ENCODE results near the gene PPM1M.

The PPM1M gene

GRCh38 chr3:52223449-52224408 is 21.8 kb upstream of the PPM1M start:
- no peak overlapping the region for H3K4me3 ChIP-seq (ENCODE audit: low read depth, low read length)
- in situ Hi-C loops (cut with HindIII; ENCODE audit: low sequenced_read_pairs), result loop anchor here (5.0 kb wide), 1 partner anchor 41 kb away; no protein-coding TSS in a partner anchor
- TF ChIP-seq, protein P1, sequence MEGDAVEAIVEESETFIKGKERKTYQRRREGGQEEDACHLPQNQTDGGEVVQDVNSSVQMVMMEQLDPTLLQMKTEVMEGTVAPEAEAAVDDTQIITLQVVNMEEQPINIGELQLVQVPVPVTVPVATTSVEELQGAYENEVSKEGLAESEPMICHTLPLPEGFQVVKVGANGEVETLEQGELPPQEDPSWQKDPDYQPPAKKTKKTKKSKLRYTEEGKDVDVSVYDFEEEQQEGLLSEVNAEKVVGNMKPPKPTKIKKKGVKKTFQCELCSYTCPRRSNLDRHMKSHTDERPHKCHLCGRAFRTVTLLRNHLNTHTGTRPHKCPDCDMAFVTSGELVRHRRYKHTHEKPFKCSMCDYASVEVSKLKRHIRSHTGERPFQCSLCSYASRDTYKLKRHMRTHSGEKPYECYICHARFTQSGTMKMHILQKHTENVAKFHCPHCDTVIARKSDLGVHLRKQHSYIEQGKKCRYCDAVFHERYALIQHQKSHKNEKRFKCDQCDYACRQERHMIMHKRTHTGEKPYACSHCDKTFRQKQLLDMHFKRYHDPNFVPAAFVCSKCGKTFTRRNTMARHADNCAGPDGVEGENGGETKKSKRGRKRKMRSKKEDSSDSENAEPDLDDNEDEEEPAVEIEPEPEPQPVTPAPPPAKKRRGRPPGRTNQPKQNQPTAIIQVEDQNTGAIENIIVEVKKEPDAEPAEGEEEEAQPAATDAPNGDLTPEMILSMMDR (IDR thresholded peaks at IDR 0.05; ENCODE audit: low read depth, low read length, missing control alignments), result no peak
- no peak for DNase-seq (ENCODE audit: low read depth)

- in situ Hi-C loops (cut with HindIII; ENCODE audit: low sequenced_read_pairs), result no loop called here
- no peak for DNase-seq (ENCODE audit: low read depth)
- no peak within 1 kb of the TSS for H3K4me3 ChIP-seq (ENCODE audit: low read depth, low read length)
- TF ChIP-seq, protein P1 (IDR thresholded peaks at IDR 0.05; ENCODE audit: low read depth, low read length, missing control alignments), result no peak
These were observed 19.9 kb upstream of the PPM1M start, which contains the start of gene TLR9 for GRCh38 chr3:52225452-52226228. Gene TLR9 (minus strand): TSS chr3:52225645. CDS start chr3:52225529, 116 bp downstream.

DNA sequence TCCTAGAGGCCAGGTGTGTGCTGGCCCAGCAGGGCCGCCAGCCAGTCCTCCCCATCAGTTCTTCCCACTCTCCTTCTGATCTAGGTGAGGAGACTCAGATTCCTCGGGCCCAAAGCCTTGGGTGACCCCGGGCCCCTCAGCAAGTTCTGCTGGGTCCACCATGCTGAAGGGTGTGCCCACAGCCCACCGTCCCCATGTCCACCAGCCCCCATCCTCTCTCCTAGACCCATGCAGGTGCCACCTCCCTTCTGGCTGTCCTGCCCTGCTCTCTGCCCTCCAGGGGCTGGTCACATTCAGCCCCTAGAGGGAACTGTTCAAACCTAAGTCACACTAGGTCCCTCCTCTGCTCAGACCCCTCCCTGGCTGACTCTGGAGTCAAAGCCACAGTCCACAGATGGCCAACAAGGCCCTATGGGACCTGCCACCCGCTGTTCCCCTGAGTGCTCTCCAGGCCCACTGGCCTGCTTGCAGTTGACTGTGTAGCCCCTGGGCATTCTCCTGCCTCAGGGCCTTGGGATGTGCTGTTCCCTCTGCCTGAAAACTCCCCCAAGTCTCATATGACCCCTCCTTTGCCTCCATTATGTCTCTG is 19.2 kb upstream of the PPM1M start:
- in situ Hi-C loops (cut with HindIII; ENCODE audit: low sequenced_read_pairs), result no loop called here
- no peak for DNase-seq (ENCODE audit: low read depth)
- TF ChIP-seq, protein P1 (IDR thresholded peaks at IDR 0.05; ENCODE audit: low read depth, low read length, missing control alignments), result no peak
- H3K4me3 ChIP-seq (ENCODE audit: low read depth, low read length), result no peak overlapping the region

GRCh38 chr3:52227117-52227516 is 18.4 kb upstream of the PPM1M start:
- in situ Hi-C loops (cut with HindIII; ENCODE audit: low sequenced_read_pairs), result no loop called here
- no peak overlapping the region for H3K4me3 ChIP-seq (ENCODE audit: low read depth, low read length)
- no peak for DNase-seq (ENCODE audit: low read depth)
- TF ChIP-seq, protein P1 (IDR thresholded peaks at IDR 0.05; ENCODE audit: low read depth, low read length, missing control alignments), result no peak

DNA sequence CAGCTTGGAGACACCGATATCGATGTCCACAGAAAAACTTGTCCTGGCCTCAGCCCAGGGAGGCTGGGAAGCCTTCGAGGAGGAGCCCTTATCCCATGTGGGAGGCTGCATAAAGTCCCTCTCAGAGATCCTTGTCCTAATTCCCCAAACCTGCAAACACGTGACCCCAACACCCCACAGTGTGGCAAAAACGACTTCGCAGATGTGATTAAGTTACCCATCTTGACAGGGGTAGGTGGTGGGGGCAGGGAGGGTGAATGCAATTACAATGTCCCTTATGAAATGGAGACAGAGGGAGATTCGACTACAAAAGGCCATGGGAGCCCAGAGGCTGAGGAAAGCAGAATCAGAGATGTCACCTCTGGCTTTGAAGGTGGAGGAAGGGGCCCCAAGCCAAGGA is 17.8 kb upstream of the PPM1M start:
- no peak overlapping the region for H3K4me3 ChIP-seq (ENCODE audit: low read depth, low read length)
- in situ Hi-C loops (cut with HindIII; ENCODE audit: low sequenced_read_pairs), result no loop called here
- no peak for DNase-seq (ENCODE audit: low read depth)
- TF ChIP-seq, protein P1 (IDR thresholded peaks at IDR 0.05; ENCODE audit: low read depth, low read length, missing control alignments), result no peak

GRCh38 chr3:52228266-52228665 is 17.3 kb upstream of the PPM1M start:
- TF ChIP-seq, protein P1 (IDR thresholded peaks at IDR 0.05; ENCODE audit: low read depth, low read length, missing control alignments), result no peak
- H3K4me3 ChIP-seq (ENCODE audit: low read depth, low read length), result no peak overlapping the region
- in situ Hi-C loops (cut with HindIII; ENCODE audit: low sequenced_read_pairs), result no loop called here
- DNase-seq (ENCODE audit: low read depth), result no peak
